CD4-positive, alpha-beta T cell treated with Interleukin-6 at 100 ng/mL for 8 hours (primary cell): Measurements from ENCODE around the gene NFKBIB.
"Not testable (repeated sequence)": the region's sequence is repeated elsewhere in the genome, so short reads cannot be mapped to it uniquely, and the experiment has no call there.

ENCODE experiments used
- DNase-seq: peaks from one replicate; pipeline ENCODE4 v3.0.0-alpha.2; 2020; ENCODE audit warnings: mixed read lengths, low spot score

Gene NFKBIB

DNA sequence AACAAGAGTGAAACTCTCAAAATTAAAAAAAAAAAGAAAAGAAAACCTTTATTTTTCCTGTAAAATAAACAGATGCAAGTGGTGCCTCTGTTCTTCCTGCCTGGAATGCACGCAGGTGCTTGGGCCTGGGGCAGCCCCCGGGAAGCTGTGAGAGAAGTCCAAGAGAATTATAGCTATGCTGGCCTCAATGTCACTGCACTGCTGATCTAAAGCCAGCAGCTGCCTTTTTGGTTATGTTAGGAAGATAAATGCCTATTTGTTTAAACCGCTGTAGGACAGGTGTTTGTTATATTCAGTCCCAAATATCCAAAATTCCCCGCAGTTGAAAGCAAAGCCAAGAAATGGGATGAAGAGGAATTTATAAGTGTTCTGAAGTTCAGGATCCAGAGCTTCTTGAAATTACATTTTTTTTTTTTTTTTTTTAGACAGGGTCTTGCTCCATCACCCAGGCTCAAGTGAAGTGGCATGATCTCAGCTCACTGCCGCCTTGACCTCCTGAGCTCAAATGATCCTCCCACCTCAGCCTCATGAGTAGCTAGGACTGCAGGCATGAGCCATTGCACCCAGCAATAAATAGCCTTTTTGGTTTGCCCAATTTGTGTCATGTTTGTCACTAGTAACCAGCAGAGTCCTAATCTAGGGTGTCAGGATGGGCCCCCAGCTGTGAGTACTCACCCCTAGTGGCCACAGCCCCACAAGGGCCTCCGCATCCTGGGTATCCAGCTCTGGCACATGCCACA is 23.9 kb upstream of the NFKBIB start:
- DNase-seq = no peak

DNA sequence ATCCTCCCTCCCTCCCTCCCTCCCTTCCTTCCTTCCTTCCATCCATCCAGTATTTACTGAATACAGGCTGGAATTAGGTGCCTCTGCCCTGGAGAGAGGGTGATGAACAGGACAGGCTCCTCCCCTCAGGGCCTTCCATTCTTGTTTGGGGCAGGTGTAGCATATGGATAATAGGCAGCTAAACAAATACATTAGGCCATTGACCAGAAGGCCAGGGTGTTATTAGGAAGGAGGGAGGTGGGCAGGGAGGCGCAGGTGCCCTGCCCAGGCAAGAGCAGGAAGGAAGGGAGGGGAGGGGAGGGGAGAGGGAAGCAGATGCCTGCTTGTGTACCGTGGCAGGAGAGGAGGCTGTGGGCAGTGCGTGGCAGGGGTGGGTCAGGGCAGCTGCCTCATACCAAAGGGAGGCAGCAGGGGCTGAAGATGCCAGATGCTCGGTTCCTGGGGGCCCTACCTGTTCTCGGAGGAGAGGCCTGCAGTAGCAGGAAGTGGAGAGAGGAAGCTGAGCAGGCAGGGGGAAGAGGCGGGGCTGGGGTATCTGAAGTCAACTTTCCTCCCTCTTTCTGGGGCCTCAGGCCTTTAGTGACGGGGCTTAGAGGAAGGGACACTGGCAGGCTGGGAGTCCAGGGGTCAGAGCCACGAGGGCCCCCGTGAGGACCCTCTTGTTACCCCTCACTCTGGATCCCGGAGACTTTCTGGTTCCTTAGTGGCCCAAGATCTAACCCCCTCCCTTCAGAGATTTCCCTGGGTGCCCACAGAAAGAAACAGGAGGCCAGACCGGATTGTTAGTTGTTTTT is 21.8 kb upstream of the NFKBIB start, which contains the start of gene RINL:
RINL (minus strand) TSS at position 495 of the 794 bp plus-strand sequence. CDS start 1,533 bp downstream, outside the sequence.
- DNase-seq = peak; percentile 82

DNA sequence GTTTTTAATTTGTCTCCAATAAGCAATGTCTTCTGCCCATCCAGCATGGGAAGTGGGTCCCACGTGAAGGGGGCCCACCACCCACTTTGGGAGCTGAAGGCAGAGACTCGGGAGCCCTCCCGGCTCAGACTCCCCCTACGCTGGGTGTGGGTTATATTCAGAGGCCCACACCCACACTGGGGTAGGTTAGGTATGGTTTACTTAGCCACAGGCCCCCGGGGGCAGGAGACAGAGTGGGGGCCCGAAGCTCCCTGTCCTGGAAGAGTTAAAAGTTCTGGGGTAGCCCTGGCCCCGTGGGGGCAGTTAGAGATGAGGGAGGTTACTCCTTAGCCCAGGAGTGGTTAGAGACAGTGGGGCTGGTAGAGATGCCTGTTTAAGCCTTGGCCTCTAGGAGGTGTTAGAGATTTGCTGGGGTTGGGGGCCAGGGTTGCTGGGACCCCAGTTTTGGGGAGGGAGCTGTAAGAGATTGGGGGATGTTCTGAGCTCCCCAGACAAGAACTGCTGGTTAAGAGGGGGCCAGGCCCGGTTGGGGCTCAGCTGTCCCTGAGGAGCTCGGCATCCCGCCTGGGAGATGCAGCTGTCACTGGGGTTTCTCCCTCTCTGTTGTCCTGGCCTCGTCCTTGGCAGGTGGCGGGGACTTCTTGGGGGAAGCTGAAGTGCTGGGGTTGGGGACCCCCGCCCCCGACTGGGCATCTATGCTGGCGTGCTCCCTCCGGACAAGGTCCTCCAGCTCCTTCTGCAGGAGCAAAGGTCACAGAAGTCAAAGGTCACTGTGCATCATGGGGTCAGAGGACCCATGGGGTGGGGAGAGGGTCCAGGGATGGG is 21.0 kb upstream of the NFKBIB start:
- no peak for DNase-seq

GRCh38 chr19:38879400-38879751 is 20.4 kb upstream of the NFKBIB start:
- no peak for DNase-seq

DNA sequence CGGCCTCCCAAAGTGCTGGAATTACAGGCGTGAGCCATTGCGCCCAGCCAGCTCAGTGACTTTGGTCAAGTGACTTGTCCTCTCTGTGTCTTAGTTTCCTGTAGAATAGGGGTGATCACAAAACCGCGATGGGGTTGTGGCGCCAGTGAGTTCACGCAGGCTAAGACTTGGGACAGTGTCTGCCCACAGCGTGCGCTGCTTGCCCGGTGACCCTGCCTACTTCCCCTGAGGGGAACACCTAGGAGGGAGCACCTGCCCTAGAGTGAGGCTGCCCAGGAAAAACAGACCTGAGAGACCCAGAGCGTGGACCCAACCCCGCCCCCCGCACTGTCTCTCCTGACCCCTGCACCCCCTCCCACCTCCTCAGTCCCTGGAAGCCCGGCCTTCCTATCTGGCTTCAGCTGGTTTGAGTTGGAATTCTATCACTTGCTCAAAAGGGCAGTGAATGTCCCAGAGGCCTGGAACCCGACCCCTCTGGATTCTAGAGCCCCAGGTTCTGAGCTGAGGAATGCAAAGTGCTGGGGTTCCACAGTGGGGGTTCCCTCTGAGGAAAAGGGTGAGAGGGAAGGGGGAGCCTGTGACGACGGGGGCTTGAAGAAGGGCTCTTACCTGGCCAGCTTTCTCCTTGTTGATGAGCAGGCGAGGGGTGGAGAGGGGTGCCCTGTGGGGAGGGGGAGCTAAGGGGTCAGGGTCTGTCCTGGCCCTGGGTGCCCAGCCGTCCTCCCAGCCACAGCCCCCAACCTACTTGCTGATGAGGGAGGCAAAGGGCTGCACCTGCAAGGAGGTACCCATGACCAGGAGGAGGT is 19.5 kb upstream of the NFKBIB start:
- no peak for DNase-seq

- no peak for DNase-seq
These were observed 18.7 kb upstream of the NFKBIB start for GRCh38 chr19:38880882-38881609.

DNA sequence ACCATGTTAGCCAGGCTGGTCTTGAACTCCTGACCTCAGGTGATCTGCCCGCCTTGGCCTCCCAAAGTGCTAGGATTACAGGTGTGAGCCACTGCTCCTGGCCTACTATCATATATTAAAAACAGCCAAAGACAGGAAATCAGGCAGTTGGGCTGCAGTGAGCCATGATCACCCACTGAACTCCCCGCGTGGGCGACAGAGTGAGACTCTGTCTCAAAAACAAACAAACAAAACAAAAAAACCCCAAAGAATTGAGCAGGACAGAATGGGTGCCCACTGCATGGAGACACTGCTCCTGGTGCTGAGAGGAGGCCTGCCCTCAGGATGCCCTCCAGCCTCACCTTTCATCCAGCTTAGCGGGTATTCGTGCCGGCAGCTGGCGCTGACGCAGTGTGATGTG is 16.5 kb upstream of the NFKBIB start:
- no peak for DNase-seq

DNA sequence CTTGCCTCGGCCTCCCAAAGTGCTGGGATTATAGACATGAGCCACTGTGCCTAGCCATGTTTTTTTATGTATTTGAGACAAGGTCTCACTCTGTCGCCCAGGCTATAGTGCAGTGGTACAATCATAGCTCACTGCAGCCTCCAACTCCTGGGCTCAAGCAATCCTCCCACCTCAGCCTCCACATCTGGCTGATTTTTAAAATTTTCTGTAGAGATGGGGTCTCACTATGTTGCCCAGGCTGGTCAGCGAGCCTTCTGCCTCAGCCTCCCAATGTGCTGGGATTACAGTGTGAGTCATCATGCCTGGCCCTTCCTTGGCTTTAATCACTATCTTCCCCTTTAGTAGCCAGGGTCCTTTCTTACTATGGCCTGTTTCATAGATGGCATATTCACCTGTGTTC is 15.1 kb upstream of the NFKBIB start:
- DNase-seq = not testable (repeated sequence)

DNA sequence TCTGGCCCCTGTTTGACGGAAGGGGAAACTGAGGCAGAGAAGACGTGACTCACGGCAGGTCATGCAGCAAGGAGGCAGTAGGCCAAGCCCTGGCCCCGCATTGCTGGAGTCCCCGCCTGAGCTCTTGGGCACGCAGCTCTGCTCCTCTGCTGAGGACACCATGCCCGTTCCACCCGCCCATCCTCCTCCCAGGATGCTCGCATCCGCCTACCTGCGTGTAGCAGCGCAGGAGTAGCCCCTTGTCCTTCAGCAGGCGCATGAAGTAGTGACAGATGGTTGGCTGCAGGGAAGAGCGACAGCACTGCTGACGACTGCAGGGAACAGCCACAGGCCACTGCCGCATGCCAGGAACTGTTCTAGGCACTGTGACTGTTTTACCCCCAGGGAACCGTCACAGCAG is 10.9 kb upstream of the NFKBIB start:
- DNase-seq = no peak

DNA sequence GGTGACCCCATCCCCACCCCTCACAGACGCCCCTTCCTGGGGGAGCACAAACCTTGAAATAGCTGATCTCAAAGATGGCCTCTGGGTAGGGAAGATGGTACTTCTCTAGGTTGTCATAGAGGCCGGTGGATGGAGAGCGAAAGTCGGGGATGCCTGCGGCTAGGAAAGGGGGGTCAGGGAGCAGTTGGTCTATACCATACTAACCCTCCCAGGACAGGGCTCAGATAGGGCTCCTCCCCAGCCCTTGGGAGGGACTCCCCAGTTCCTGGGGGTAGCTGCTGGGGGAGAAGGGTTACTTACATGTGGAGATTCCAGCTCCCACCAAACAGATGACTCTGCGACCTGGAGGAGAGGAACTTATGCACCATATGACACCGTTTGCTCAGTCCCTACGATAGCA is 10.0 kb upstream of the NFKBIB start:
- DNase-seq = no peak

DNA sequence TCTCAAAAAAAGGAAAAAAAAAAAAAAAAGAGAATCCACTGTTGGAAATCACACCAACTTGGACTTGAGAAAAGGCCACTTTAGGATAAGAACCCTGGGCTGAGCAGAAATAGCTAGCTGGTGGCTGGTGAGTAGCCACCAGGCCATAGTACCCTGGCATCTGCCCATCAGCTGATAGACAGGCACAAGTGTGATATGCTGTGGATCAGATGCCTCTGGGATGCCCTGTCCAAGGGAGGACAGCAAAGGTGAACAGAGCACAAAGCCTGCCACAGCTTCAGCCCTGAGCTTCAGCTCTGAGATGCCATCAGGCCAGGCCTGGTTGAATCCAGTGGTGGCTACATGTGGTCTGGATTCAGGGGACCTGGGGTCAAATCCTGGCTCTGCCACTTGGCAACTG is 9.1 kb upstream of the NFKBIB start:
- no peak for DNase-seq

GRCh38 chr19:38891771-38892170 is 8.0 kb upstream of the NFKBIB start:
- DNase-seq = no peak

DNA sequence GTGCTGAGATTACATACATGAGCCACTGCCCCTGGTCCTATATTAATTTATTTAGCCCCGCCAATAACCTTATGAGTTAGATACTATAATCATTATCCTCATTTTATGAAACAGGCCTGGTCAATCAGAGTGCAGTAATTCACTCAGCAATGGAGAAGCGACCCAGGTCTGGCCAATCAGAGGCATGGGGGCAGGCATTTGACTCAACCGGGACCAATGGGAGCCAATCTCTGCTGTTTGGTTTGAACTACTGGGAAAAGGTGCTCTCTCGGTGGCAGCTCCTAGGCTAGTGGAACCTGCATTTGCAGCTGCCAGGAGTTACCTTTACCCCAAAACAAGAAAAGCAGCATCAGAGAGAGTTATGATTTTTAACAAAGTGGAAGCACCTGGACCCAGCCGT is 6.9 kb upstream of the NFKBIB start:
- DNase-seq = no peak

- DNase-seq = no peak
These were observed 6.4 kb upstream of the NFKBIB start for GRCh38 chr19:38893341-38893771.

GRCh38 chr19:38894968-38895367 is 4.8 kb upstream of the NFKBIB start:
- no peak for DNase-seq

DNA sequence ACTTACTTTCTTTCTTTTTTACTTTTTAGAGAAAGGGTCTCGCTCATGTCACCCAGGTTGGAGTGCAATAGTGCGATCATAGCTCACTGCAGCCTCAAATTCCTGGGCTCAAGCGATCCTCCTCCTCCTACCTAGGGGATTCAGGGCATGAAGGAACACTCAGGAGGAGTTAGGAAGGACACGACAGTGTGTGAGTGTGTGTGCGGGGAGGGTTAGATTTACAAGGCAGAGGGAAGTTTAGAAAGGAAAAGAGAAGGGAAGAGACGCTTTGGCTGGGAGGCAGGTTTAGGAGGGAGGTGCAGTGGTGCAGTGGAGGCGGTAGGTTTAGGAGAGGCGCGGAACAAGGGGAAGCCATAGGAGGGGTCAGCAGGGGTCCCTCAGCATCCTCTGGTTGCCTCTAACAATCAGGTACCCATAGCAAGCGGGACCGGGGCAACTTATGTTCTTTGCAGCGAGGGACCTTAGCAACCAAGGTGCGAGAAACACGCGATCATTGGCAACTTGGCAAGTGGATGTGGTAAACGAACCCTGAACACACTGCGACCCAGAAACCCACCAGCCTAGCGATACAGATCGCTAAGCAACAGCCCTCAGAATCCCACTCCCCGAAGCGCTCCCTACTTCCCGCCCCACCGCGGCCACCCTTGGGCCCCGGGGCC is 852 bp upstream of the NFKBIB start:
- DNase-seq = peak; percentile 22

- DNase-seq = no peak
These were observed 447 bp downstream of the NFKBIB start for GRCh38 chr19:38900202-38900629.

DNA sequence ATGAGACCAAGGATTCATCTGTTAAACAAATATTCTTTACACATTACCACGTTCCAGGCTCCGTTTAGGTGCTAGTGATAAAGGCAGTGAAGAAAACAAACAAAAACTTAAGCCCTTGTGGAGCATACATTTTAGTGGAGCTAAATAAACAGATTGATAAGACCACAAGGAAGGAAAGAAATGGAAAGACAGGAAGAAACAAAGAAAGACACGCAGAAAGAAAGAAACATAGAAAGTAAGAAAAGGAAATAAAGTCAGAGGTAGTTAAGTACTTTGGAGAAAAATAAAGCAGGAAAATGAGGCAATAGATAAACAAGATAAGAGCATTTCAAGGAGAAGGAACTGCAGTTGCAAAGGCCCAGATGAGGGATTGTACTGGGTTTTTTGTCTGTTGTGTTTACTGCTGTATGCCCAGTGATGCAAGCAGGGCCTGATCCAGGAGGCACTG is 998 bp downstream of the NFKBIB start:
- no peak for DNase-seq

DNA sequence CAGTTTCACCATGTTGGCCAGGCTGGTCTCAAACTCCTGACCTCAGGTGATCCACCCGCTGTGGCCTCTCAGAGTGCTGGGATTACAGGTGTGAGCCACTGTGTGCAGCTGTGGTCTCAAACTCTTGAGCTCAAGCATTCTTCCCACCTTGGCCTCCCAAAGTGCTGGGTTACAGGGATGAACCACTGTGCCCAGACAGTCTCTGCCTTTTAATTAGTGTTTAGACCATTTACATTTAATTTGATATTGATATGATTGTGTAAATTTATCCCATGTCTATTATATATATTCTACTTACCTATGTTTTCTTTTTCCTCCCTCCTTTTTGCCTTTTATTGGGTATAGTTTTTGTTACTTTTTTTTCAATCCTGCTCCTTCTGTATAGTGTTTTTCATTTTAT is 1.9 kb downstream of the NFKBIB start:
- DNase-seq = no peak
